ENCODE data around the gene ARHGEF5. TPM values are rescaled to one million over a fixed set of nuclear protein-coding genes. Genes with fewer than 3 reads are reported as not detected.

ARHGEF5 gene
- total RNA-seq, 1 donor from 2014 or later = 22.6 TPM

DNA sequence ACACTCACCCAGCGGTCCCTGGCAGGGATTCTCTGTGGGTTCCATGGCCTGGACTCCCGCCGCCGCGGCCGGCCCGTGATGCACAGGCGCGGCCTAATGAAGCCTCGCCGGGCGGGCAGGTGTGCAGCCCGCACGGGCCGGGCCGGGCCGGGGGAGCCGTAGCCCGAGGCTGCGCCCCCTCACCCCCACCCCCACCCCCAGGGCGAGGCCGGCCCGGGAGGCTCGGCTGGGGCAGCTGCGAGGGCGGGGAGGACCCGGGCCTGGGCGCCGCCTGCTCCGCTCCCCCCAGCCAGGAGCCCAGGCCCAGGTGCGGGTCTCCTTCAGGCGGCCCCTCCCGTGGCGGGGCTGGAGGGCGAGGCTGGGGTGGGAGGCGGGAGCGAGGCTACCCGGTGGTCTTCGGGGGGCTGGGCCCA lies 48.5 kb downstream of the ARHGEF5 start, which contains the start of gene NOBOX:
NOBOX (minus strand) TSS at position 45 of the 413 bp plus-strand sequence.
- H3K36me3 ChIP-seq (ENCODE audit: control insufficient read depth, insufficient read depth, low read length) = no peaks in the 10 kb centered on the region
- TF ChIP-seq, protein P1, sequence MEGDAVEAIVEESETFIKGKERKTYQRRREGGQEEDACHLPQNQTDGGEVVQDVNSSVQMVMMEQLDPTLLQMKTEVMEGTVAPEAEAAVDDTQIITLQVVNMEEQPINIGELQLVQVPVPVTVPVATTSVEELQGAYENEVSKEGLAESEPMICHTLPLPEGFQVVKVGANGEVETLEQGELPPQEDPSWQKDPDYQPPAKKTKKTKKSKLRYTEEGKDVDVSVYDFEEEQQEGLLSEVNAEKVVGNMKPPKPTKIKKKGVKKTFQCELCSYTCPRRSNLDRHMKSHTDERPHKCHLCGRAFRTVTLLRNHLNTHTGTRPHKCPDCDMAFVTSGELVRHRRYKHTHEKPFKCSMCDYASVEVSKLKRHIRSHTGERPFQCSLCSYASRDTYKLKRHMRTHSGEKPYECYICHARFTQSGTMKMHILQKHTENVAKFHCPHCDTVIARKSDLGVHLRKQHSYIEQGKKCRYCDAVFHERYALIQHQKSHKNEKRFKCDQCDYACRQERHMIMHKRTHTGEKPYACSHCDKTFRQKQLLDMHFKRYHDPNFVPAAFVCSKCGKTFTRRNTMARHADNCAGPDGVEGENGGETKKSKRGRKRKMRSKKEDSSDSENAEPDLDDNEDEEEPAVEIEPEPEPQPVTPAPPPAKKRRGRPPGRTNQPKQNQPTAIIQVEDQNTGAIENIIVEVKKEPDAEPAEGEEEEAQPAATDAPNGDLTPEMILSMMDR (IDR thresholded peaks at IDR 0.05; ENCODE audit: insufficient read depth, low read length, poor library complexity, severe bottlenecking) = no peak
- H3K27me3 ChIP-seq (ENCODE audit: control insufficient read depth, insufficient read depth, low read length) = no peaks in the 10 kb centered on the region
- no peak within 1 kb of the TSS for H3K4me3 ChIP-seq (ENCODE audit: low read depth, low read length)
- DNase-seq (ENCODE audit: low read depth) = no peak

DNA sequence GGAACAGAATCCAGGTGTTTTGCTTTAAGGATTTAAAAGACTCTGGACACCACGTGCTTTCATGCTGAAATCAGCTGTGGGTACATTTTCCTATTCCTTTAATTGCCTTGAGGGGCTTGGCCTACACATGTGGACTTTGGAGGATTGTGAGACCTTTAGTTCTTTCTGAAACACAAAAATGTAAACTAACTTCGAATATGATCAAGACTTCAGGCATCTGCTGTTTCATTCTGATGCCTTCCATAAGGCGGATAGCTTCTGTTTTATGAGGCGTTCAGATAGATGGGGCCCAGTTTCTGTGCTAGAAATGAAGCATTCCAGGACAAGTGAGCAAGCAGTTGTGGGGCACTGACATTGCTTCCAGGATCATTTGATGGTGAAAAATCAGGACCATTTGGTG lies 49.7 kb downstream of the ARHGEF5 start:
- no peak overlapping the region for H3K4me3 ChIP-seq (ENCODE audit: low read depth, low read length)
- no peaks in the 10 kb centered on the region for H3K36me3 ChIP-seq (ENCODE audit: control insufficient read depth, insufficient read depth, low read length)
- DNase-seq (ENCODE audit: low read depth) = no peak
- no peaks in the 10 kb centered on the region for H3K27me3 ChIP-seq (ENCODE audit: control insufficient read depth, insufficient read depth, low read length)
- TF ChIP-seq, protein P1 (IDR thresholded peaks at IDR 0.05; ENCODE audit: insufficient read depth, low read length, poor library complexity, severe bottlenecking) = no peak

DNA sequence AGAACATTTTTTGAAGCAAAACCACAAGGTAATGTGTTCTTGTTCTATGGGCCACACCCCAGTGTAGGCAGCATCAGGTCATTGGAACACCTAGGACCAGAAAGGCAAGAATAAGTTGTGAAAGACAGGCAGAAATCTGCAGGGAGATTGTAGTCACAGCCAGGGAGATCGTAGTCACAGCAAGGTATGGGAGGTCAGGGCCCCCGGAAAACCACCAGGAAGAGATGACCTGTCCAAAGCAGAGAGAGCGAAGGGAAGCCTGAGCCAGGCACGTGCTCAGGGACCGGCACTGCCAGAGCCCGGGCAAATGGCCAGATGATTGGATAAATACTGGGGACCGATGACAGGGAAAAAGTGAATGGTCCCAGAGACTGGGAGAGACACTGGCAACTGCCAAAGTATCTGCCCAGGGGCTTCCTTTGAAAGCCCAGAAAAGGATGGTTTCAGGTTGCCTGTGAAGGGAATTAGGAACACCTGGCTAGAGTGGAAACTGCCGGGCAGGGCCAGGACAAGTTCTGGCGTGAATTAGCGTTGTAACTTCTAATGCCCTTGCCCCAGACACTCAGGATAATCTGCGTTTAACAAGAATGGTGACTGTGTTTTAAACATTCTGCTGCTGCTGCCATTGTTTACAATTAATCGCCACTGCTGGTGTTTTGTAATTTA lies 52.2 kb downstream of the ARHGEF5 start:
- no peak for DNase-seq (ENCODE audit: low read depth)
- TF ChIP-seq, protein P1 (IDR thresholded peaks at IDR 0.05; ENCODE audit: insufficient read depth, low read length, poor library complexity, severe bottlenecking) = no peak
- H3K4me3 ChIP-seq (ENCODE audit: low read depth, low read length) = no peak overlapping the region
- no peaks in the 10 kb centered on the region for H3K36me3 ChIP-seq (ENCODE audit: control insufficient read depth, insufficient read depth, low read length)
- no peaks in the 10 kb centered on the region for H3K27me3 ChIP-seq (ENCODE audit: control insufficient read depth, insufficient read depth, low read length)

DNA sequence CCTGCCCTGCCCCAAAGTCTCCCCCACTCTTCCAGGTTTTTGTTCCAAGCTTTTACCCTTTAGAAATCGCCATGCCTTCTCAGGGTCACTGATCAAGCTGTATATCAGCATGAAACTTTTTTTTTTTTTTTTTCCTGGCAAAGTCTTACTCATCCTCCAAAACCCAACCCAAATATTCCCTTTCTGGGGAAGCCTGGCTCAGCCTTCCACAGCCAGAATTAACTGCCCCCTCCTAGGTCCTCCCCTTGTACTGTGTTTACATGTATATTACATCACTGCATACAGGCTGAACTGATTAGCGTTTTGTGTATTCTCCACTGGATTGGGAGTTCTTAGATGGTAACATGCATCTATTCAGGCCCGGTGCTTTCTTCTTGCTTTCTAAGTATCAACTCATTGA lies 52.9 kb downstream of the ARHGEF5 start:
- no peaks in the 10 kb centered on the region for H3K36me3 ChIP-seq (ENCODE audit: control insufficient read depth, insufficient read depth, low read length)
- no peak overlapping the region for H3K4me3 ChIP-seq (ENCODE audit: low read depth, low read length)
- TF ChIP-seq, protein P1 (IDR thresholded peaks at IDR 0.05; ENCODE audit: insufficient read depth, low read length, poor library complexity, severe bottlenecking) = no peak
- no peaks in the 10 kb centered on the region for H3K27me3 ChIP-seq (ENCODE audit: control insufficient read depth, insufficient read depth, low read length)
- DNase-seq (ENCODE audit: low read depth) = no peak

DNA sequence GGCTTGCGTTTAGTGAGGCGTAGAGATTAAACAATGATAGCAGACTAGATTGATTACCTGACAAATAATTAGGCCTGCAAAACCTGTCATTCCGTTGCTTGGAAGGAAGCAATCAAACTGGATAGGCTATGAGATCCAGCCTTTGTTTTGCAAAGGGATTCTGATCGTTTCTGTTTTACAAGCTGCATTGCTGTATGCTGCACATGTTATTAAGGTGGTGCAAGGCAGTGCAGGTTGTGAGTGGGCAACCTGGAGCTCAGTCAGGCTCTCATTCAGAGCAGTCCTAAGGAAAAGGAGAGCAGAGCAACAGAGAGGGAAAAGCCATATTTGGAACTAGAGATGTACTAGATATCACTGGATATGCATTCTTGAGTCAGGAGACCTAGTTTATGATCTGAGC lies 55.2 kb downstream of the ARHGEF5 start:
- no peaks in the 10 kb centered on the region for H3K36me3 ChIP-seq (ENCODE audit: control insufficient read depth, insufficient read depth, low read length)
- H3K27me3 ChIP-seq (ENCODE audit: control insufficient read depth, insufficient read depth, low read length) = no peaks in the 10 kb centered on the region
- no peak for DNase-seq (ENCODE audit: low read depth)
- no peak overlapping the region for H3K4me3 ChIP-seq (ENCODE audit: low read depth, low read length)
- TF ChIP-seq, protein P1 (IDR thresholded peaks at IDR 0.05; ENCODE audit: insufficient read depth, low read length, poor library complexity, severe bottlenecking) = no peak

DNA sequence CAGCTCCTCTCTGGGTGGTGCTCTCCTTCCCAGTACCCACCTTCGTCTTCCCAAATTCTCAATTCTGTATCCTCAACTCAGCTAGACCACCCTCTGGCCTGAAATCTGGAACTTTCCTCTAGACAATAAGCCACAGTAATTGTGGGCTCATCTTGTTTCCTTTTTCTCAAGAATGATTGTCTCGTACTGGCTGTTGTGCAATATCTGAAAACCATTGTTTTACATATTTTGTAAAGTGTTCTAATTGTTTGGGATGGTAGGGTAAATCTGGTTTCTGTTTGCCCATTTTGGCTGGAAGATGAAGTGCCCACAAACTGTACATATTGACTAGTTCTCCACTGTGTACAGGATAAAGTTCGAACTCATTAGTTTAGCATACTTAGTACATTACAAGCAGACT lies 59.6 kb downstream of the ARHGEF5 start:
- TF ChIP-seq, protein P1 (IDR thresholded peaks at IDR 0.05; ENCODE audit: insufficient read depth, low read length, poor library complexity, severe bottlenecking) = no peak
- no peaks in the 10 kb centered on the region for H3K36me3 ChIP-seq (ENCODE audit: control insufficient read depth, insufficient read depth, low read length)
- DNase-seq (ENCODE audit: low read depth) = no peak

More for the DNA sequence above, 59.6 kb downstream of the ARHGEF5 start:
- Histone ChIP-seq H3K4me3 (ENCODE audit: low read depth, low read length) (no peak overlapping the region), H3K27me3 (ENCODE audit: control insufficient read depth, insufficient read depth, low read length) (no peaks in the 10 kb centered on the region)
